SK-N-SH (cell line): ENCODE data around the gene IARS2. TPM values are rescaled to one million over a fixed set of nuclear protein-coding genes. Genes with fewer than 3 reads are reported as not detected.

Experiments
- CTCF ChIA-PET: fragments of 300-600, 350-600 bp; formaldehyde crosslinking; extraction: SDS; loops from one replicate; lab custom pipeline; 2021; lab: Yijun Ruan, JAX
- POLR2A ChIA-PET: fragments of 350-600 bp; sonication (Branson Sonifier 250); formaldehyde crosslinking; extraction: SDS; loops from one replicate; lab custom pipeline; 2020; ENCODE audit warnings: antibody characterized with exemption, inconsistent platforms; lab: Yijun Ruan, JAX
- DNase-seq: peaks from one replicate; pipeline ENCODE4 v3.0.0; 2012
- H2AFZ ChIP-seq: fragments of 200-600 bp; sonication (generic); 2 replicates; pipeline ENCODE4 v1.8.1; 2016; ENCODE audit warnings: antibody characterized with exemption, mild to moderate bottlenecking, low read depth
- H3F3A ChIP-seq: fragments of 200-600 bp; sonication (generic); replicated peaks from 2 replicates; pipeline ENCODE3; 2016; ENCODE audit warnings: antibody characterized with exemption, mild to moderate bottlenecking; ENCODE audit not compliant: insufficient read depth
- H3K27ac ChIP-seq, 2 experiments: fragments of 200-500 bp in 1 of 2; fragments of 200-600 bp in 1 of 2; sonication (Bioruptor generic) in 1 of 2; sonication (generic), shearing (Covaris generic) in 1 of 2; 2 replicates each; pipeline versions ENCODE4 v1.5.1 to v1.6.1; 2014 to 2016; ENCODE audit warnings: low read depth in 2 of 2, inconsistent platforms in 1 of 2, low read length in 1 of 2, mild to moderate bottlenecking in 1 of 2, mixed read lengths in 1 of 2
- H3K27me3 ChIP-seq: fragments of 200-600 bp; sonication (generic), shearing (Covaris generic); 2 replicates; pipeline ENCODE4 v1.6.1; 2016; ENCODE audit warnings: mixed run types; ENCODE audit not compliant: insufficient read depth
- H3K36me3 ChIP-seq, 2 experiments: fragments of 200-500 bp in 1 of 2; fragments of 200-600 bp in 1 of 2; sonication (Bioruptor generic) in 1 of 2; sonication (generic) in 1 of 2; replicated peaks in 1 of 2; 2 replicates each; pipeline versions ENCODE3 to v1.5.1; 2014 to 2016; ENCODE audit warnings: low read length in 1 of 2, mild to moderate bottlenecking in 1 of 2; ENCODE audit not compliant: insufficient read depth in 2 of 2, control insufficient read depth in 1 of 2
- H3K4me1 ChIP-seq, 2 experiments: fragments of 200-500 bp in 1 of 2; fragments of 200-600 bp in 1 of 2; sonication (Bioruptor generic) in 1 of 2; sonication (generic), shearing (Covaris generic) in 1 of 2; 2 replicates each; pipeline versions ENCODE4 v1.5.1 to v1.6.1; 2014 to 2016; ENCODE audit warnings: low read depth in 1 of 2, low read length in 1 of 2, mixed run types in 1 of 2; ENCODE audit not compliant: insufficient read depth in 2 of 2, control insufficient read depth in 1 of 2
- H3K4me2 ChIP-seq: fragments of 200-600 bp; sonication (generic), shearing (Covaris generic); 2 replicates; pipeline ENCODE4 v1.6.1; 2017; ENCODE audit warnings: mixed run types
- H3K4me3 ChIP-seq, 2 experiments: fragments of 200-500 bp in 1 of 2; fragments of 200-600 bp in 1 of 2; sonication (Bioruptor generic) in 1 of 2; sonication (generic), shearing (Covaris generic) in 1 of 2; 2 replicates each; pipeline versions ENCODE4 v1.5.1 to v1.8.1; 2014 to 2016; ENCODE audit warnings: low read depth in 2 of 2, inconsistent platforms in 1 of 2, low read length in 1 of 2, mild to moderate bottlenecking in 1 of 2, mixed read lengths in 1 of 2, moderate library complexity in 1 of 2
- H3K79me2 ChIP-seq: fragments of 200-600 bp; sonication (generic); 2 replicates; pipeline ENCODE4 v1.8.1; 2017; ENCODE audit warnings: mild to moderate bottlenecking; ENCODE audit not compliant: insufficient read depth
- H3K9ac ChIP-seq: fragments of 200-600 bp; sonication (generic); 2 replicates; pipeline ENCODE4 v1.6.1; 2017; ENCODE audit warnings: mixed run types
- H3K9me2 ChIP-seq: fragments of 200-600 bp; sonication (generic); 2 replicates; pipeline ENCODE4 v1.6.1; 2017; ENCODE audit warnings: mixed run types
- H3K9me3 ChIP-seq: fragments of 200-600 bp; sonication (generic); 2 replicates; pipeline ENCODE4 v1.6.1; 2017; ENCODE audit warnings: mixed run types, mild to moderate bottlenecking, moderate library complexity
- H4K20me1 ChIP-seq: fragments of 200-600 bp; sonication (generic); 2 replicates; pipeline ENCODE4 v1.6.1; 2017; ENCODE audit warnings: mild to moderate bottlenecking, mixed run types; ENCODE audit not compliant: insufficient read depth
- EZH2phosphoT487 ChIP-seq: fragments of 200-600 bp; sonication (generic); IDR thresholded peaks from 2 replicates; pipeline ENCODE4 v1.6.1; 2017; ENCODE audit warnings: low read depth, mixed run types, mild to moderate bottlenecking, antibody characterized with exemption, moderate library complexity, borderline replicate concordance
- FOSL2 ChIP-seq: IDR thresholded peaks from 2 replicates; pipeline ENCODE4 v1.4.0; 2012; ENCODE audit warnings: low read depth, mild to moderate bottlenecking, moderate library complexity, borderline replicate concordance
- GABPA ChIP-seq: IDR thresholded peaks from 2 replicates; pipeline ENCODE4 v1.4.0; 2012; ENCODE audit warnings: low read depth, mild to moderate bottlenecking
- JUND ChIP-seq: IDR thresholded peaks from 2 replicates; pipeline ENCODE4 v1.4.0; 2012
- MEF2A ChIP-seq: IDR thresholded peaks from 2 replicates; pipeline ENCODE4 v1.4.0; 2012; ENCODE audit warnings: low read depth, borderline replicate concordance
- MXI1 ChIP-seq: IDR thresholded peaks from 2 replicates; pipeline ENCODE4 v1.6.1; 2012; ENCODE audit warnings: mild to moderate bottlenecking, low read depth, low read length, improper control_type of control experiment
- NFIC ChIP-seq: IDR thresholded peaks from 2 replicates; pipeline ENCODE4 v1.4.0; 2012; ENCODE audit warnings: borderline replicate concordance
- POLR2AphosphoS5 ChIP-seq: IDR thresholded peaks from 2 replicates; pipeline ENCODE4 v1.6.1; 2012; ENCODE audit warnings: low read depth, low read length
- RCOR1 ChIP-seq: fragments of 150-350 bp; IDR thresholded peaks from 2 replicates; pipeline ENCODE4 v1.6.1; 2017; ENCODE audit warnings: antibody characterized with exemption, low read length
- REST ChIP-seq: IDR thresholded peaks from 2 replicates; pipeline ENCODE4 v1.6.1; 2012; ENCODE audit warnings: mild to moderate bottlenecking, low read depth, low read length, moderate library complexity
- RXRA ChIP-seq: IDR thresholded peaks from 2 replicates; pipeline ENCODE4 v1.4.0; 2012; ENCODE audit warnings: low read depth, mild to moderate bottlenecking, borderline replicate concordance
- SIN3A ChIP-seq: IDR thresholded peaks from 2 replicates; pipeline ENCODE4 v1.6.1; 2012; ENCODE audit warnings: low read depth, mild to moderate bottlenecking, low read length, moderate library complexity, borderline replicate concordance
- SMC3 ChIP-seq: IDR thresholded peaks from 2 replicates; pipeline ENCODE4 v1.6.1; 2012; ENCODE audit warnings: low read depth, low read length, improper control_type of control experiment
- TCF12 ChIP-seq: IDR thresholded peaks from 2 replicates; pipeline ENCODE4 v1.4.0; 2012
- TEAD4 ChIP-seq: IDR thresholded peaks from 2 replicates; pipeline ENCODE4 v1.4.0; 2012; ENCODE audit warnings: mild to moderate bottlenecking, borderline replicate concordance; ENCODE audit not compliant: insufficient read depth
- WGBS: methylation state at CpG from one replicate; pipeline ENCODE4 v1.1.6; 2017; ENCODE audit warnings: low lambda C conversion rate; 5-methylcytosine and 5-hydroxymethylcytosine counted together
- polyA plus RNA-seq, 3 experiments: library from polyadenylated mRNA; depleted of rRNA; stranded (reverse); fragments of >200 nt; gene quantifications; 2 replicates each; pipeline ENCODE4 v1.2.3, GENCODE V29; 2012
- TF ChIP-seq, protein P1 (sequence below): IDR thresholded peaks from 2 replicates; pipeline ENCODE4 v1.4.0; 2012; ENCODE audit warnings: low read depth, borderline replicate concordance
- TF ChIP-seq, protein P2 (sequence below): IDR thresholded peaks from 2 replicates; pipeline ENCODE4 v1.4.0; 2012; ENCODE audit warnings: low read depth, borderline replicate concordance
- TF ChIP-seq, protein P3 (sequence below): IDR thresholded peaks from 2 replicates; pipeline ENCODE4; 2012

IARS2 gene
- polyA plus RNA-seq, 1 of the 3 experiments (the other 2 are of a cell fraction) = 25.7 TPM

DNA sequence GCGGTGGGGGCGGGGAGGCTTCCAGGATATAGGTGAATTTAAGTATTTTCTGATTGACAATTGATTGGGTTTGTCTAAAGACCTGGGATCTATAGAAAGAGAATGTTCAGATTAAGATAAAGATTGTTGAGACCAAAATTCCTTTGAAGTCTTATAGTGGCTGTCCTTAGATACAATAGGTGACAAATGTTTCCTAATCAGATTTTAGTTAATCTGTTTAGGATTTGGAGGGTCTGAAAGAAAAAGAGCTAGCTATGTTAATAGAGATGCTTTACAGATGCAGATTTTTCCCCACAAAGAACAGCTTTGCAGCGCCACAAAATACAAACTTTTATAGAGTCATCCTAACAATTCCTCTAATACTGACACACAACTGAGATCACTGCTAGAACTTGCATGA, 33.1 kb upstream of the IARS2 start:
- WGBS = 99% methylated on average over 3 of the region's 3 CpGs
- CTCF ChIA-PET = no interaction called here
- TF ChIP-seq TCF12 (no peak), FOSL2 (no peak), REST (no peak), MEF2A (no peak), MXI1 (no peak)
- TF ChIP-seq, protein P1, sequence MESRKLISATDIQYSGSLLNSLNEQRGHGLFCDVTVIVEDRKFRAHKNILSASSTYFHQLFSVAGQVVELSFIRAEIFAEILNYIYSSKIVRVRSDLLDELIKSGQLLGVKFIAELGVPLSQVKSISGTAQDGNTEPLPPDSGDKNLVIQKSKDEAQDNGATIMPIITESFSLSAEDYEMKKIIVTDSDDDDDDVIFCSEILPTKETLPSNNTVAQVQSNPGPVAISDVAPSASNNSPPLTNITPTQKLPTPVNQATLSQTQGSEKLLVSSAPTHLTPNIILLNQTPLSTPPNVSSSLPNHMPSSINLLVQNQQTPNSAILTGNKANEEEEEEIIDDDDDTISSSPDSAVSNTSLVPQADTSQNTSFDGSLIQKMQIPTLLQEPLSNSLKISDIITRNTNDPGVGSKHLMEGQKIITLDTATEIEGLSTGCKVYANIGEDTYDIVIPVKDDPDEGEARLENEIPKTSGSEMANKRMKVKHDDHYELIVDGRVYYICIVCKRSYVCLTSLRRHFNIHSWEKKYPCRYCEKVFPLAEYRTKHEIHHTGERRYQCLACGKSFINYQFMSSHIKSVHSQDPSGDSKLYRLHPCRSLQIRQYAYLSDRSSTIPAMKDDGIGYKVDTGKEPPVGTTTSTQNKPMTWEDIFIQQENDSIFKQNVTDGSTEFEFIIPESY = no peak
- Histone ChIP-seq H3K9ac (no peak overlapping the region), H3K4me2 (no peak overlapping the region), H3K36me3 (peaks cover 42 to 43% of the 10 kb centered on the region in 2 experiments), H3K27ac (no peak overlapping the region), H3K27me3 (no peaks in the 10 kb centered on the region), H3K4me1 (no peaks in the 10 kb centered on the region), H3K9me2 (no peaks in the 10 kb centered on the region), H3K79me2 (no peaks in the 10 kb centered on the region), H2AFZ (no peak overlapping the region), H3F3A (no peaks in the 10 kb centered on the region), H3K4me3 (no peak overlapping the region), H4K20me1 (no peaks in the 10 kb centered on the region), H3K9me3 (no peaks in the 10 kb centered on the region)
- DNase-seq = no peak
- POLR2A ChIA-PET = no interaction called here

DNA sequence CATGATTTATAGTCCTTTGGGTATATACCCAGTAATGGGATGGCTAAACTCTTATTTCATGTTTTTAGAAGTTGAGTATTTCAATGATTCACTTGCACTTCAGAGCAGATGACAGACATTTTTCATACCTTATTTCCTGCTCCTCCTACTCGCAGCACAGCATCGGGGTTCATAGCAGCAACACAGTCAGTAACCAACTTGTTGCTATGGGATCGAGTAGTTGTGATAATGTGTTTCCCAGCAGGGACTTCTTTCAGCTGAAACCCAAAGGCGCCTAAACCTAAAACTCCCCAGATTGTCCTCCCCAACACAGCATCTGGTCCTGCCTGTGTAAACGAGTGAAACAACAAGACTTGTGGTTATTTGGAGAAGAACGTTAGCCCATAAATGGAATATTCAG, 31.3 kb upstream of the IARS2 start:
- H3K36me3 ChIP-seq = peaks cover 48 to 56% of the 10 kb centered on the region in 2 experiments
- TF ChIP-seq EZH2phosphoT487 (no peak), SMC3 (no peak), RXRA (no peak), SIN3A (no peak), JUND (no peak), TCF12 (no peak), MXI1 (no peak), NFIC (no peak), POLR2AphosphoS5 (no peak), RCOR1 (no peak), TEAD4 (no peak), GABPA (no peak)
- TF ChIP-seq, protein P2, sequence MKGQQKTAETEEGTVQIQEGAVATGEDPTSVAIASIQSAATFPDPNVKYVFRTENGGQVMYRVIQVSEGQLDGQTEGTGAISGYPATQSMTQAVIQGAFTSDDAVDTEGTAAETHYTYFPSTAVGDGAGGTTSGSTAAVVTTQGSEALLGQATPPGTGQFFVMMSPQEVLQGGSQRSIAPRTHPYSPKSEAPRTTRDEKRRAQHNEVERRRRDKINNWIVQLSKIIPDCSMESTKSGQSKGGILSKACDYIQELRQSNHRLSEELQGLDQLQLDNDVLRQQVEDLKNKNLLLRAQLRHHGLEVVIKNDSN = no peak
- TF ChIP-seq, protein P3, sequence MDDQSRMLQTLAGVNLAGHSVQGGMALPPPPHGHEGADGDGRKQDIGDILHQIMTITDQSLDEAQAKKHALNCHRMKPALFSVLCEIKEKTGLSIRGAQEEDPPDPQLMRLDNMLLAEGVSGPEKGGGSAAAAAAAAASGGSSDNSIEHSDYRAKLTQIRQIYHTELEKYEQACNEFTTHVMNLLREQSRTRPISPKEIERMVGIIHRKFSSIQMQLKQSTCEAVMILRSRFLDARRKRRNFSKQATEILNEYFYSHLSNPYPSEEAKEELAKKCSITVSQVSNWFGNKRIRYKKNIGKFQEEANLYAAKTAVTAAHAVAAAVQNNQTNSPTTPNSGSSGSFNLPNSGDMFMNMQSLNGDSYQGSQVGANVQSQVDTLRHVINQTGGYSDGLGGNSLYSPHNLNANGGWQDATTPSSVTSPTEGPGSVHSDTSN = no peak
- POLR2A ChIA-PET = no interaction called here
- H3K79me2 ChIP-seq = no peaks in the 10 kb centered on the region
- DNase-seq = no peak
- H3K4me1 ChIP-seq = peaks cover 0 to 4% of the 10 kb centered on the region in 2 experiments; a peak in 1 of 4 replicates
- no peak overlapping the region for H2AFZ ChIP-seq
- H3F3A ChIP-seq = peaks cover 9% of the 10 kb centered on the region
- no peaks in the 10 kb centered on the region for H3K9me2 ChIP-seq
- H3K4me3 ChIP-seq = no peak overlapping the region
- CTCF ChIA-PET = no interaction called here
- no peaks in the 10 kb centered on the region for H3K9me3 ChIP-seq
- no peaks in the 10 kb centered on the region for H4K20me1 ChIP-seq
- no peak overlapping the region for H3K4me2 ChIP-seq
- H3K9ac ChIP-seq = no peak overlapping the region
- H3K27me3 ChIP-seq = no peaks in the 10 kb centered on the region
- no peak overlapping the region for H3K27ac ChIP-seq
- WGBS = 93% methylated on average over 6 of the region's 6 CpGs
